ENCODE measurements around the gene PRPF40B.

The PRPF40B gene

GRCh38 chr12:49661746-49662145 is 38.4 kb downstream of the PRPF40B start:
- DNase-seq = no peak

- peak; percentile 83 for DNase-seq
Measured at GRCh38 chr12:49662998-49663843, 39.9 kb downstream of the PRPF40B start.

- no peak for DNase-seq
Measured at GRCh38 chr12:49664167-49664566, 40.8 kb downstream of the PRPF40B start.

- peak; percentile 15 for DNase-seq
Measured at GRCh38 chr12:49664591-49665239, 41.4 kb downstream of the PRPF40B start.

GRCh38 chr12:49665384-49665783 is 42.0 kb downstream of the PRPF40B start:
- DNase-seq = no peak

- no peak for DNase-seq
Measured at GRCh38 chr12:49666176-49666575, 42.8 kb downstream of the PRPF40B start.

GRCh38 chr12:49667325-49668090 is 44.1 kb downstream of the PRPF40B start:
- no peak for DNase-seq

GRCh38 chr12:49669796-49670195 is 46.4 kb downstream of the PRPF40B start:
- no peak for DNase-seq

- no peak for DNase-seq
Measured at GRCh38 chr12:49671031-49671765, 47.8 kb downstream of the PRPF40B start.

GRCh38 chr12:49672301-49673217 is 49.2 kb downstream of the PRPF40B start:
- no peak for DNase-seq

GRCh38 chr12:49673446-49674317 is 50.3 kb downstream of the PRPF40B start:
- no peak for DNase-seq

- DNase-seq = no peak
Measured at GRCh38 chr12:49674318-49674981, 51.1 kb downstream of the PRPF40B start.

GRCh38 chr12:49675137-49675536 is 51.8 kb downstream of the PRPF40B start:
- DNase-seq = no peak

GRCh38 chr12:49678711-49679110 is 55.4 kb downstream of the PRPF40B start:
- no peak for DNase-seq

GRCh38 chr12:49680075-49680474 is 56.7 kb downstream of the PRPF40B start:
- no peak for DNase-seq

GRCh38 chr12:49683599-49684309 is 60.4 kb downstream of the PRPF40B start:
- DNase-seq = no peak

GRCh38 chr12:49684310-49684854 is 61.0 kb downstream of the PRPF40B start:
- no peak for DNase-seq

GRCh38 chr12:49687941-49688340 is 64.6 kb downstream of the PRPF40B start:
- no peak for DNase-seq

GRCh38 chr12:49689237-49689636 is 65.9 kb downstream of the PRPF40B start:
- DNase-seq = no peak

Measured in NCI-H226 (cell line).